Smooth muscle cell (in vitro differentiated cells): ENCODE measurements around the gene ARAF. TPM values are rescaled to one million over a fixed set of nuclear protein-coding genes. Genes with fewer than 3 reads are reported as not detected.

Experiments
- DNase-seq: peaks from one replicate; lab custom pipeline; 2025; ENCODE audit not compliant: unreplicated experiment; lab: John Stamatoyannopoulos, UW
- H2AFZ ChIP-seq: fragments of 200-600 bp; sonication (generic); 2 replicates; pipeline ENCODE4 v1.6.0; 2016; ENCODE audit warnings: antibody characterized with exemption, low read depth, mild to moderate bottlenecking
- H3F3A ChIP-seq: fragments of 200-600 bp; sonication (generic); 2 replicates; pipeline ENCODE4 v1.6.0; 2017; ENCODE audit warnings: antibody characterized with exemption, low read depth
- H3K27ac ChIP-seq: fragments of 200-600 bp; sonication (generic); 2 replicates; pipeline ENCODE4 v1.5.1; 2016; ENCODE audit warnings: low read depth, mild to moderate bottlenecking
- H3K27me3 ChIP-seq: fragments of 200-600 bp; sonication (generic); 2 replicates; pipeline ENCODE4 v1.6.1; 2016; ENCODE audit warnings: low read depth, mild to moderate bottlenecking
- H3K36me3 ChIP-seq: fragments of 200-600 bp; sonication (generic); 2 replicates; pipeline ENCODE4 v1.5.1; 2016; ENCODE audit warnings: low read depth
- H3K4me1 ChIP-seq: fragments of 200-600 bp; sonication (generic); 2 replicates; pipeline ENCODE4 v1.5.1; 2016; ENCODE audit warnings: low read depth
- H3K4me2 ChIP-seq: fragments of 200-600 bp; sonication (generic); 2 replicates; pipeline ENCODE4 v1.6.0; 2016; ENCODE audit warnings: mild to moderate bottlenecking
- H3K4me3 ChIP-seq: fragments of 200-600 bp; sonication (generic); 2 replicates; pipeline ENCODE4 v1.5.1; 2016; ENCODE audit warnings: mild to moderate bottlenecking
- H3K79me2 ChIP-seq: fragments of 200-600 bp; sonication (generic); 2 replicates; pipeline ENCODE4 v1.6.0; 2016; ENCODE audit warnings: low read depth, mild to moderate bottlenecking
- H3K9ac ChIP-seq: fragments of 200-600 bp; sonication (generic); 2 replicates; pipeline ENCODE4 v1.6.0; 2016; ENCODE audit warnings: low read depth
- H3K9me3 ChIP-seq: fragments of 200-600 bp; sonication (generic); replicated peaks from 2 replicates; pipeline ENCODE4 v1.5.1; 2016; ENCODE audit warnings: low read depth
- H4K20me1 ChIP-seq: fragments of 200-600 bp; sonication (generic); 2 replicates; pipeline ENCODE4 v1.6.0; 2016; ENCODE audit warnings: low read depth
- CTCF ChIP-seq: fragments of 200-600 bp; sonication (generic); IDR thresholded peaks from 2 replicates; pipeline ENCODE4 v1.5.1; 2017; ENCODE audit warnings: borderline replicate concordance, mild to moderate bottlenecking, antibody characterized with exemption; ENCODE audit not compliant: insufficient read depth, poor library complexity, severe bottlenecking
- WGBS: methylation state at CpG from one replicate; pipeline ENCODE4 v1.1.7; 2016; ENCODE audit warnings: low lambda C conversion rate; 5-methylcytosine and 5-hydroxymethylcytosine counted together
- polyA plus RNA-seq: library from polyadenylated mRNA; unstranded; fragments of >200 nt; fragmentation: Nextera tagmentation; extraction: Ambion mirVana; gene quantifications from 2 replicates; pipeline ENCODE4 v1.2.1, GENCODE V29; 2016
- total RNA-seq: library from RNA; depleted of rRNA; stranded (reverse); fragments of >200 nt; gene quantifications from 2 replicates; pipeline ENCODE4 v1.2.3, GENCODE V29; 2014

The ARAF gene
- total and polyA plus RNA-seq, 2 experiments from 2014 or later, result 33.1 to 63.1 TPM

GRCh38 chrX:47574547-47575301 is 13.7 kb downstream of the ARAF start:
- H2AFZ ChIP-seq, result no peak overlapping the region
- no peaks in the 10 kb centered on the region for H3K79me2 ChIP-seq
- DNase-seq, result no peak
- H3K4me3 ChIP-seq, result peak overlapping the region; percentile 43
- H3K9me3 ChIP-seq, result no peaks in the 10 kb centered on the region
- WGBS, result 73% methylated on average over 21 of the region's 27 CpGs
- peak overlapping the region; percentile 77 for H3K27ac ChIP-seq
- H3K36me3 ChIP-seq, result no peaks in the 10 kb centered on the region
- H3K4me1 ChIP-seq, result no peaks in the 10 kb centered on the region
- no peaks in the 10 kb centered on the region for H3F3A ChIP-seq
- no peaks in the 10 kb centered on the region for H3K27me3 ChIP-seq
- H3K4me2 ChIP-seq, result peak overlapping the region; percentile 82
- H3K9ac ChIP-seq, result peak overlapping the region; percentile 47
- H4K20me1 ChIP-seq, result no peaks in the 10 kb centered on the region
- no peak for TF ChIP-seq CTCF

- Histone ChIP-seq H3K27me3 (no peaks in the 10 kb centered on the region), H3F3A (no peaks in the 10 kb centered on the region), H3K79me2 (no peaks in the 10 kb centered on the region), H3K27ac (no peak overlapping the region), H2AFZ (no peak overlapping the region), H3K4me3 (no peak overlapping the region), H4K20me1 (no peaks in the 10 kb centered on the region), H3K9ac (no peak overlapping the region), H3K4me1 (no peaks in the 10 kb centered on the region), H3K4me2 (no peak overlapping the region), H3K36me3 (no peaks in the 10 kb centered on the region), H3K9me3 (no peaks in the 10 kb centered on the region)
- no peak for DNase-seq
- no peak for TF ChIP-seq CTCF
- 90% methylated on average over 20 of the region's 20 CpGs for WGBS
Measured at GRCh38 chrX:47576021-47576898, 15.3 kb downstream of the ARAF start.

- Histone ChIP-seq H2AFZ (no peak overlapping the region), H3K9me3 (no peaks in the 10 kb centered on the region), H3K4me2 (no peak overlapping the region), H3K79me2 (no peaks in the 10 kb centered on the region), H4K20me1 (no peaks in the 10 kb centered on the region), H3K27me3 (no peaks in the 10 kb centered on the region), H3K4me1 (no peaks in the 10 kb centered on the region), H3K9ac (no peak overlapping the region), H3K27ac (no peak overlapping the region), H3F3A (no peaks in the 10 kb centered on the region), H3K36me3 (no peaks in the 10 kb centered on the region), H3K4me3 (no peak overlapping the region)
- 59% methylated on average over 9 of the region's 9 CpGs for WGBS
- TF ChIP-seq CTCF, result no peak
- no peak for DNase-seq
Measured at GRCh38 chrX:47577424-47577823, 16.4 kb downstream of the ARAF start.
